ENCODE measurements around the gene POLD4.

Gene POLD4

DNA sequence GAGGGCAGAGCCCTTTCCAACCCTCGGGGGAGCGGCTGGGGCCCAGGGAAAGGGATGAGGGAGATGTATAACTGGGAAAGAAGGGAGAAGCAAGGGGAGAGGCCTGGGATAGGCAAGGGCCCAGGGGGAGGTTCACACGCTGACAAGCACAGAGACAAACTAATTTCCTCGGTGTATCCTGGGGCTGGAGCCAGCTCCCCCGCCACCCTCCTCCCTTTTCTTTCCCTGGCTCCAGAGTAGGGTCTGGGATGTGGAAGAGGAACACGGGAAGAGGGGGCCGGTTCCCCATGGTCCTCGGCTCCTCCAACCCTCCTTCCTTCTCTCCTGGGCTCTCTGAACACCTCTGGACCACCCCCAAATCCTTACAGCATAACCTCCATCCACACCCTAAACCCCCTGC is 13.2 kb upstream of the POLD4 start:
- TF ChIP-seq, protein P1, sequence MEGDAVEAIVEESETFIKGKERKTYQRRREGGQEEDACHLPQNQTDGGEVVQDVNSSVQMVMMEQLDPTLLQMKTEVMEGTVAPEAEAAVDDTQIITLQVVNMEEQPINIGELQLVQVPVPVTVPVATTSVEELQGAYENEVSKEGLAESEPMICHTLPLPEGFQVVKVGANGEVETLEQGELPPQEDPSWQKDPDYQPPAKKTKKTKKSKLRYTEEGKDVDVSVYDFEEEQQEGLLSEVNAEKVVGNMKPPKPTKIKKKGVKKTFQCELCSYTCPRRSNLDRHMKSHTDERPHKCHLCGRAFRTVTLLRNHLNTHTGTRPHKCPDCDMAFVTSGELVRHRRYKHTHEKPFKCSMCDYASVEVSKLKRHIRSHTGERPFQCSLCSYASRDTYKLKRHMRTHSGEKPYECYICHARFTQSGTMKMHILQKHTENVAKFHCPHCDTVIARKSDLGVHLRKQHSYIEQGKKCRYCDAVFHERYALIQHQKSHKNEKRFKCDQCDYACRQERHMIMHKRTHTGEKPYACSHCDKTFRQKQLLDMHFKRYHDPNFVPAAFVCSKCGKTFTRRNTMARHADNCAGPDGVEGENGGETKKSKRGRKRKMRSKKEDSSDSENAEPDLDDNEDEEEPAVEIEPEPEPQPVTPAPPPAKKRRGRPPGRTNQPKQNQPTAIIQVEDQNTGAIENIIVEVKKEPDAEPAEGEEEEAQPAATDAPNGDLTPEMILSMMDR (IDR thresholded peaks at IDR 0.05; ENCODE audit: low read depth, low read length, missing control alignments), result no peak
- DNase-seq (ENCODE audit: extremely low read depth, low read depth), result no peak

DNA sequence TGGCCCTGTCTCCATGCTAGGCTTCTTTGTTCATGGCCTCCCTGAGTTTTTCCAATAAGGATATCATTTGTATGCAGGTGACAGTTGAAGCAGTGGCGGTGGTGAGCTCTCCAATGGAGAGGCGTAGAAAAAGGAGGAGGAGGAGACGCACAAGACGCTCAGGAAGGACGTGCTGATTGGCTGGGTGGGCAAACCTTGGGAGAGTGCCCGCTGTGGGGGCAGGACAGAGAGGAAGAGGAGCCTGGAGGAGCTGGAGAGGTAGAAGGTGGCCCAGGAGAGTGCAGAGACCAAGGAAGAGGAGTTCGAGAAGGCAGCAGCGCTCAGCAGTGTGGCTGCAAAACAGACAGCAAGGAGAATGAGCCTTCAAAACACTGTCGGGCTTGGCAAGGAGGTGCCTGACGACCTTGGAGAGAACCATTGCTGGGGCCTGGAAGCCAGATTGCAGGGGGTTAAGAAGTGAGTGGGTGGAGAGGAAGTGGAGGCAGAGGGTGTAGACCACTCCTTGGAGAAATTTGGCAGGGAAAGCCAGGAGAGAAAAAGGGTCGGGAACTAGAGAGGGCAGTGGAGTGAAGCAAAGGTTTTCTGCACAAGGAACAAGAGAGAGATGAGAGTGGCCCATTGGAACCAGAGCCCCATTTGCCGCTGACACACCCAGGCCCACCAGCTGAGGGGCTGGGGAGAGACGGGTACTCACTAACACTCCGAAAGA is 12.5 kb upstream of the POLD4 start:
- TF ChIP-seq, protein P1 (IDR thresholded peaks at IDR 0.05; ENCODE audit: low read depth, low read length, missing control alignments), result no peak
- DNase-seq (ENCODE audit: extremely low read depth, low read depth), result no peak
- no peak overlapping the region for H3K4me3 ChIP-seq (replicated peaks; ENCODE audit: low read depth, low read length)

More for the DNA sequence above, 13.2 kb upstream of the POLD4 start:
- H3K4me3 ChIP-seq (replicated peaks; ENCODE audit: low read depth, low read length), result no peak overlapping the region

DNA sequence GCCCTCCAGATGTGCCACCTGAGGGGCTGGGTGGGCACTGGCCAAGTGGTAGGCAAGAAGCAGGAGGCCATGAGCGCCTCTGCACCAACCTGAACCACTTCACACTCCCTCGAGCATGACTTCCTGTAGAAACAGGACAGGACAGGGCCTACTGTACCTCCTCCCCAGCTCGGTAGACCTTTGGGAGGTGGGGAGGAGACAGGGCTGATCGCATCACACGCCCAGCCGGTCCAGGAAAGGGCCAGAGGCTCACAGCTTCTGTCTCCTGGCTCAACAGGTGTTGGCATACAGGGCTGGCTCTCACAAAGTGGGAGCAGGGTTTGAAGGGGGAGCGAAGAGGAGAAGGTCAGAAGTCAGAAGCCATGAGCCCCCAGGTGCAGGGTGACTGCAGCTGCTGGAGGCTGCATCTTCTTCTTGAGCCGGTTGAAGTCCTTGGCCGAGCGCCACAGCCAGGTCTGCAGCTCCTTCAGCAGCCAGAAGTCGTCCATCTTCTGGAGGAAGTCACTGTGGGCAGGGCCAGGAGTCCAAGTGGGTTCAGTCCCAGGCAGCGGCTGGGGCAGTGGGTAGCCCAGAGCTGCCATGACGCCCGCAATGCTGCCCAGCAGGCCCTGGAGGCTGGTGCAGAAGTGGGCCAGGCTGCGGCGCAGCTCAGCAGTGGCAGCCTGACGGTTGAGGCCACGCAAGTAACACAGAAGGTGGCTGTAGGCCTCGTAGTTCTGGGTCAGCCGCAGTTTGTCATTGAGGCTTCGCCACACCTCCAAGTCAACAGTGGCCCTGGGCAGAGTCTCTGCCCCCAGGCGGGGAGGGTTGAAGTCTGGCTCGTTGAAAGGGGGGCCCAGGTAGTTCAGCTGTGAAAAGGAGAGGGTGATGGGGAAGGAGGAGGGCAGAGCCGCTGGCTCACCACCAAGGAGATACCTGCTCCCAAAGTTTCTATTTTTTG is 11.7 kb upstream of the POLD4 start:
- H3K4me3 ChIP-seq (replicated peaks; ENCODE audit: low read depth, low read length), result no peak overlapping the region
- no peak for DNase-seq (ENCODE audit: extremely low read depth, low read depth)
- TF ChIP-seq, protein P1 (IDR thresholded peaks at IDR 0.05; ENCODE audit: low read depth, low read length, missing control alignments), result no peak

DNA sequence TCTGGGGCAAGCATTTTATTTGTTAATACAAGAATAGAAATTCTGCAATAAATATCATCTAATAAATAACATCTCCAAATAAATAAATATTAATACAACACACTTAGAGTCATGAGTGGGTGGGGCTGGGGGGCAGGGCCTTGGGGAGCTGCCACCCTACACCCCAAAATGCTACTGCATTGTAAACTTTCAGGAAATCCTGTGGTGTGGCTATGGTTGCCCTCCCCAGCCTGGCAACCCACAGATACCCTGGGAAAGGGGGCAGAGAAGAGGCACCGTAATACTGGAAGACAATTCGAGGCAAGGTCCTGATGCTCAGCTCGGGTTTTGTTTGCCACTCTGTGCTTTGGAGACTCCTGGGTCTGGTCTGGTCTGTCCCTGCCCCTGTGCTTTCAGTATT is 10.8 kb upstream of the POLD4 start:
- DNase-seq (ENCODE audit: extremely low read depth, low read depth), result no peak
- no peak overlapping the region for H3K4me3 ChIP-seq (replicated peaks; ENCODE audit: low read depth, low read length)
- TF ChIP-seq, protein P1 (IDR thresholded peaks at IDR 0.05; ENCODE audit: low read depth, low read length, missing control alignments), result no peak

DNA sequence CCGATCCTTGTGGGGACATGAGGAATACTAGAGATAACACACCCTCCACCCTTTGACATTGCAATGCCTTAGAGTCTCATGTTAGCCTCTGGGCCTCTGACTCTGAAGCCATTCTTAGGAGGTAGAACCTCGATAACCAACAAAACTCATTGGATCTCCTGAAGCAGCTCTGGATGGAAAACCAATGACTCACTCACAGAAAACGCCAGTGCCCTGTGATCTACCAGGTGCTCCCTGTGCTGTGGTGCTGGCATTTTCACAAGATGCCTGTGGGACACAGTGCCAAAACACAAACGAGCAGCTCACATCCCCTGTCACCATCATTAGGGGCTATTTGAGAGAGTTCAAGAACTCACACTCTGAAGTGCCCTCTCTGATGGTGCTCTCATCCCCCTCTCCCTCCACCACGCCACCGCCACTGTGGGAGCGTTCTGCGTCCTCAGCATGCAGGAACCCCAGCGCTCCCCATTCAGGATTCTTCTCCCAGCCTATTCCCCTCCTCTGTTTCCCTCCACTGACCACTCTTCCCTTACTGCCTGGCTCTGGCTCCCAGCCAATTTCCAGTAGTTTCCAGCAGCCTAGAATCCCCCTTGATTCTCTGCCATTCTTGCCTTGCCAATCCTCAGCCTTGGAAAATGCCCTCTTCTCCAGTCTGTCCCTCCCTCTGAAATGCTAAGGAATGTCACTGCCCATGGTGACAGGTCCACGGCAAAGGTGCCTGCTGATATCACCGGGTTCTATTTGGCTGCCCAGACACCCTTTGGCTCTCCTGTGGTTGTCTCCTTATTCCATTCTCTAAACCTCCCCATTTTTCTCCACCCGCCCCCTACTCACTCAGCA is 4.7 kb upstream of the POLD4 start:
- no peak for DNase-seq (ENCODE audit: extremely low read depth, low read depth)
- TF ChIP-seq, protein P1 (IDR thresholded peaks at IDR 0.05; ENCODE audit: low read depth, low read length, missing control alignments), result no peak
- no peak overlapping the region for H3K4me3 ChIP-seq (replicated peaks; ENCODE audit: low read depth, low read length)

- TF ChIP-seq, protein P1 (IDR thresholded peaks at IDR 0.05; ENCODE audit: low read depth, low read length, missing control alignments), result peak; percentile 97
- DNase-seq (ENCODE audit: extremely low read depth, low read depth), result no peak
- no peak overlapping the region for H3K4me3 ChIP-seq (replicated peaks; ENCODE audit: low read depth, low read length)
Measured at GRCh38 chr11:67356864-67357561, 3.7 kb upstream of the POLD4 start.

Measured in HFF-Myc (cell line).